Common myeloid progenitor, CD34-positive (primary cell): ENCODE results near the gene NADSYN1.
"Not testable (repeated sequence)": the region's sequence is repeated elsewhere in the genome, so short reads cannot be mapped to it uniquely, and the experiment has no call there.

Experiments used
- CTCF ChIA-PET: fragments of 350-600 bp; sonication (Branson Sonifier 250); formaldehyde crosslinking; loops from one replicate; lab custom pipeline; 2021; ENCODE audit warnings: antibody characterized with exemption; lab: Charles Lee
- POLR2A ChIA-PET: fragments of 350-600 bp; sonication (Branson Sonifier 250); formaldehyde crosslinking; loops from one replicate; lab custom pipeline; 2021; ENCODE audit warnings: antibody characterized with exemption; lab: Charles Lee
- DNase-seq, 3 donors: peaks; one replicate each; pipeline versions ENCODE4 v3.0.0 to v3.0.0-alpha.2; 2013
- H3K27ac ChIP-seq, 2 experiments: 1 replicate in 1 of 2; 2 replicates in 1 of 2; pipeline ENCODE4 v1.7.0; 2013; ENCODE audit warnings: inconsistent platforms in 2 of 2, low read length in 2 of 2, mild to moderate bottlenecking in 2 of 2, low read depth in 1 of 2, moderate library complexity in 1 of 2; ENCODE audit not compliant: severe bottlenecking in 2 of 2, insufficient read depth in 1 of 2, poor library complexity in 1 of 2
- H3K27me3 ChIP-seq, 5 experiments: replicated peaks in 2 of 5; 1 replicate in 3 of 5; 2 replicates in 2 of 5; pipeline versions ENCODE4 v1.6.1 to v1.7.0; 2013; ENCODE audit warnings: low read length in 4 of 5, mild to moderate bottlenecking in 2 of 5, moderate library complexity in 2 of 5, inconsistent platforms in 1 of 5; ENCODE audit not compliant: insufficient read depth in 5 of 5, control insufficient read depth in 4 of 5
- H3K36me3 ChIP-seq, 4 experiments: 1 replicate in 2 of 4; 2 replicates in 2 of 4; pipeline versions ENCODE4 v1.6.1 to v1.7.0; 2013; ENCODE audit warnings: low read length in 3 of 4, control low read depth in 1 of 4, mild to moderate bottlenecking in 1 of 4; ENCODE audit not compliant: control insufficient read depth in 4 of 4, insufficient read depth in 4 of 4
- H3K4me1 ChIP-seq, 4 experiments: 1 replicate in 3 of 4; 2 replicates in 1 of 4; pipeline versions ENCODE4 v1.6.1 to v1.7.1; 2013; ENCODE audit warnings: low read length in 3 of 4, mild to moderate bottlenecking in 3 of 4, control low read depth in 1 of 4, inconsistent platforms in 1 of 4, moderate library complexity in 1 of 4; ENCODE audit not compliant: control insufficient read depth in 4 of 4, insufficient read depth in 4 of 4; ENCODE audit errors: control extremely low read depth in 1 of 4
- H3K4me3 ChIP-seq, 7 experiments: 1 replicate in 4 of 7; 2 replicates in 3 of 7; pipeline versions ENCODE4 v1.5.1 to v1.7.0; 2013; ENCODE audit warnings: mild to moderate bottlenecking in 7 of 7, low read length in 6 of 7, moderate library complexity in 6 of 7, inconsistent platforms in 2 of 7, low read depth in 2 of 7, control low read depth in 1 of 7; ENCODE audit not compliant: insufficient read depth in 4 of 7, control insufficient read depth in 1 of 7; ENCODE audit errors: extremely low read depth in 1 of 7
- H3K9me3 ChIP-seq, 5 experiments: 1 replicate in 4 of 5; 2 replicates in 1 of 5; pipeline versions ENCODE4 v1.6.1 to v1.7.1; 2013; ENCODE audit warnings: low read length in 4 of 5, mild to moderate bottlenecking in 2 of 5, inconsistent platforms in 1 of 5, low read depth in 1 of 5, moderate library complexity in 1 of 5; ENCODE audit not compliant: control insufficient read depth in 4 of 5, insufficient read depth in 2 of 5; ENCODE audit errors: control extremely low read depth in 1 of 5
- WGBS: methylation state at CpG from one replicate; pipeline ENCODE4 v1.1.5; 2013; ENCODE audit not compliant: insufficient coverage; 5-methylcytosine and 5-hydroxymethylcytosine counted together

NADSYN1 gene

GRCh38 chr11:71418643-71419042 lies 34.4 kb upstream of the NADSYN1 start:
- POLR2A ChIA-PET: no interaction called here

GRCh38 chr11:71420455-71421241 lies 32.4 kb upstream of the NADSYN1 start:
- DNase-seq: peak; percentile 31 to 44 (median 32)
- Histone ChIP-seq H3K4me1 (no peaks in the 10 kb centered on the region), H3K36me3 (no peaks in the 10 kb centered on the region), H3K4me3 (no peak overlapping the region), H3K27ac (no peak overlapping the region), H3K9me3 (no peaks in the 10 kb centered on the region), H3K27me3 (peaks cover 0 to 5% (median 0%) of the 10 kb centered on the region in 5 experiments)
- POLR2A ChIA-PET: no interaction called here
- CTCF ChIA-PET: interaction anchor here (0.7 kb wide), 1 partner anchor 21 kb away, joined by 3 read pairs; no protein-coding TSS in a partner anchor
- WGBS: 75% methylated on average over 11 of the region's 16 CpGs

More at GRCh38 chr11:71418643-71419042, 34.4 kb upstream of the NADSYN1 start:
- 93% methylated on average over 7 of the region's 8 CpGs for WGBS
- DNase-seq: no peak
- Histone ChIP-seq H3K27ac (no peak overlapping the region), H3K9me3 (no peaks in the 10 kb centered on the region), H3K4me1 (no peaks in the 10 kb centered on the region), H3K4me3 (no peak overlapping the region), H3K27me3 (peaks cover 0 to 3% (median 0%) of the 10 kb centered on the region in 5 experiments), H3K36me3 (no peaks in the 10 kb centered on the region)
- CTCF ChIA-PET: no interaction called here

GRCh38 chr11:71421392-71421950 lies 31.5 kb upstream of the NADSYN1 start:
- H3K27ac ChIP-seq: no peak overlapping the region
- peaks cover 0 to 7% (median 0%) of the 10 kb centered on the region in 5 experiments for H3K27me3 ChIP-seq
- no peak for DNase-seq
- ChIA-PET POLR2A (no interaction called here), CTCF (no interaction called here)
- H3K9me3 ChIP-seq: no peaks in the 10 kb centered on the region
- no peak overlapping the region for H3K4me3 ChIP-seq
- H3K4me1 ChIP-seq: no peaks in the 10 kb centered on the region
- WGBS: 95% methylated on average over 2 of the region's 12 CpGs
- no peaks in the 10 kb centered on the region for H3K36me3 ChIP-seq

DNA sequence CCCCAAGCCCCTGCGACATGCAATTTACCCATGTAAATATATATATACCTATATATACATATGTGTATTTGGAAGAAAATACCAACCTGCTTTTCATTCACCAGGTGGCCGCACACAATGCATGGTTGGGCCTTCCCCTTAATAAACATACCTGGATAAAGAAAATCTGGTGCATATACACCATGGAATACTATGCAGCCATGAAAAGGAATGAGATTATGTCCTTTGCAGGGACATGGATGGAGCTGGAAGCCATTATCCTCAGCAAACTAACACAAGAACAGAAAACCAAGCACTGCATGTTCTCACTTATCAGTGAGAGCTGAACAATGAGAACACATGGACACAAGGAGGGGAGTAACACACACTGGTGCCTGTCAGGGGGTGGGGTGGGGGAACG lies 30.7 kb upstream of the NADSYN1 start:
- POLR2A ChIA-PET, H3K27me3 ChIP-seq, H3K27ac ChIP-seq, DNase-seq, H3K36me3 ChIP-seq, H3K9me3 ChIP-seq, CTCF ChIA-PET, H3K4me1 ChIP-seq, H3K4me3 ChIP-seq: not testable (repeated sequence)
- WGBS: 100% methylated on average over 1 of the region's 3 CpGs

DNA sequence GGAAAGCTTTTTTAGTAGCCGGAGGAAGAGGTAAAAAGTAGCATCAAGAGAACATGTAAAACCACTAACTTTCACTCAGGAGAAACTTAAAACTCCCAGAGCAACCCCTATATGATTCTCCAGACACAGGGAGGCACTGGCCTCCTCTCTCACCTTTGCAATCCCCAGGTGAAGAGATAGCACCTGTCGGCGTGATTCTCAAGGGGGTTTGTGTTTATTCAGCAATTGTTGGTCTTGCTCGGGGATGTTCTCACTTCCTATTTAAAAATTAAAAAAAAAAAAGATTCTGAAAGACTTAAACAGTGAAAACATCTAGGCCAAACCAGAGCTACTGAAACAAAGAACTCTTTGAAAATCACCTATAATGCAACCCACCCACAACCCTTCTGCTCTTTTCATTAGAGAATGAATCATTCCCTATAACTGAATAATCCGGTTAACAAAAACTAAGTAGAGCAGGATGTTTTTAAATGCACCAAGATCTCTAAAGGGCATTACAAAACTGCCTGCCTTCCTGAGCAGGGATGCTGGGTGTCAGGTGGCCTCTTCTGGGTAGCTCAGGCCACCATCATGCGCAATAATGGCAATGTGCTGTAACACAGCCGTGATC lies 29.7 kb upstream of the NADSYN1 start:
- Histone ChIP-seq H3K4me3 (no peak overlapping the region), H3K27ac (no peak overlapping the region), H3K27me3 (peaks cover 0 to 7% (median 0%) of the 10 kb centered on the region in 5 experiments), H3K9me3 (no peaks in the 10 kb centered on the region), H3K36me3 (no peaks in the 10 kb centered on the region), H3K4me1 (no peaks in the 10 kb centered on the region)
- POLR2A ChIA-PET: interaction anchor here (0.8 kb wide), 1 partner anchor 49 kb away, joined by 4 read pairs; no protein-coding TSS in a partner anchor
- no peak for DNase-seq
- 83% methylated on average over 2 of the region's 7 CpGs for WGBS
- CTCF ChIA-PET: interaction anchor here (1.3 kb wide), 1 partner anchor 10 kb away, joined by 4 read pairs; no protein-coding TSS in a partner anchor

GRCh38 chr11:71425409-71425808 lies 27.6 kb upstream of the NADSYN1 start:
- Histone ChIP-seq H3K4me3 (no peak overlapping the region), H3K27ac (no peak overlapping the region), H3K4me1 (no peaks in the 10 kb centered on the region), H3K27me3 (peaks cover 0 to 7% (median 0%) of the 10 kb centered on the region in 5 experiments), H3K36me3 (no peaks in the 10 kb centered on the region), H3K9me3 (no peaks in the 10 kb centered on the region)
- POLR2A ChIA-PET: no interaction called here
- CTCF ChIA-PET: no interaction called here
- WGBS: 90% methylated on average over 2 of the region's 2 CpGs
- DNase-seq: no peak

DNA sequence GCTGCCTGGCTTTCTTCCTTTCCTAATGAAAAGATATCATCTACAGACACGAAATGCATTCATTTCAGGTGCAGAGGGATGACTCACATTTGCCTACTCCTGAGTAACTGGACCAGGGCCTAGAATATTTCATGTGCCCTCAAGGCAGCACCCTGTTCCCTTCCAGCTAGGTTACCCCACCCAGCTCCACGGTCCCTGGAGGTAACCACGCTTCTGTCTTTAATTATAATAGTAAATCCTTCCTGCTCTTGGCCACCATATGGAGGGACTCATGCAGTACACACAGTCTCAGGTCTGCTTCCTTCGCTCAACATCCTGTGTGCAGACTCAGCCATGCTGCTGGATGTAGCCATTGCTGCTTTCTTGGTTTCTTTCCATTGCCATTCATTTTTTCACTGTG lies 27.1 kb upstream of the NADSYN1 start:
- ChIA-PET CTCF (no interaction called here), POLR2A (no interaction called here)
- WGBS: 85% methylated on average over 4 of the region's 4 CpGs
- H3K27ac ChIP-seq: no peak overlapping the region
- H3K9me3 ChIP-seq: no peaks in the 10 kb centered on the region
- peaks cover 0 to 7% (median 0%) of the 10 kb centered on the region in 5 experiments for H3K27me3 ChIP-seq
- no peaks in the 10 kb centered on the region for H3K4me1 ChIP-seq
- DNase-seq: no peak
- no peaks in the 10 kb centered on the region for H3K36me3 ChIP-seq
- no peak overlapping the region for H3K4me3 ChIP-seq
